Activated T-helper 1 cell treated with Interleukin-2 at 50 U/mL for 16 hours (primary cell): ENCODE data around the gene GNG7.
"Not testable (repeated sequence)": the region's sequence is repeated elsewhere in the genome, so short reads cannot be mapped to it uniquely, and the experiment has no call there.

Experiments
- DNase-seq: peaks from one replicate; pipeline ENCODE4 v3.0.0-alpha.2; 2020; ENCODE audit warnings: low read depth

The GNG7 gene

GRCh38 chr19:2484178-2484937 is 218.1 kb downstream of the GNG7 start:
- DNase-seq = no peak

- no peak for DNase-seq
Measured at GRCh38 chr19:2483484-2484151, 218.9 kb downstream of the GNG7 start.

GRCh38 chr19:2483084-2483483 is 219.4 kb downstream of the GNG7 start:
- no peak for DNase-seq

GRCh38 chr19:2482354-2483038 is 220.0 kb downstream of the GNG7 start:
- DNase-seq = no peak

DNA sequence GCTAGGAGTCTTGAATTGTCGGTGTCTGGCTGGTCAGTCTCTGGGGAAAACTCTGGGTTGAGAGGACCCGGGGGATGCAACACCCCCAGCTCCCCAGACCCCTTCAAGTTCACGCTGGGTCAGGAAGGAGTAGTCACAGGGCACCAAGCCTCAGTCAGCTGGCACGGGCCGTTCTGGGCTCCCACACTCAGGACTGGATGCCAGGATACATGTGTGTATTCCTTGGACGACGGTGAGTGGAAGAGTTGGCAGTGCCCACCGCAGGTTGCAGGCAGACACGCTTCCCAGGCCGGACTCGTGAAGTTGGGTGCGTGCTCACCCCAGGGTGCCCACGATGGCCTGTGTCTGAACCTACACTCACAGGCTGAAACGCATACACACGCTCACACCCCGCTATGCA is 221.0 kb downstream of the GNG7 start:
- DNase-seq = no peak

- no peak for DNase-seq
Measured at GRCh38 chr19:2479556-2480194, 222.8 kb downstream of the GNG7 start.

GRCh38 chr19:2478756-2479555 is 223.5 kb downstream of the GNG7 start:
- peak; percentile 53 for DNase-seq

DNA sequence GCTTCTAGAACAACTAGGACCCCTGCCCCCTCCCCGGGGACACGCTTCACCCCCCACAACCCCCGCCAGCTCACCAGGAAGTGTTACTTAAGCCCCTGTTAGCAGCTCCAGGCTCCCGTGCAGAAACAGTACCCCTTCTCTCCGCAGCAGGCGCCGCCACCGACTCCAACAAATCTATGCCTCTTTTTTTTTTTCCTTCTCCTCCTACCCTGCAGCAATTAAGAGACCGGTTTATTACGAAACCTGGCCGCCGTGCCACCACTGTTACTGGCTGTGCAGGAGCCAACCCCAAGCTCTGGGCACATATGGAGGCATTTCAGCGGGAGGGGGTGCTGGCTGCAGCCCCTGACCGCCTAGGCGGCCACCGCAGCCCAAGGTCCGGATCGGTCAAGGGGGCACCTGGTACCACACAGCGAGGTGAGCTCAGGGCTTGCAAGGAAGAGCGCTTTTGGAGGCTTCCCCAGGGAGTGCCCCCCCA is 224.2 kb downstream of the GNG7 start:
- DNase-seq = peak; percentile 35

- no peak for DNase-seq
Measured at GRCh38 chr19:2477732-2478191, 224.7 kb downstream of the GNG7 start.

DNA sequence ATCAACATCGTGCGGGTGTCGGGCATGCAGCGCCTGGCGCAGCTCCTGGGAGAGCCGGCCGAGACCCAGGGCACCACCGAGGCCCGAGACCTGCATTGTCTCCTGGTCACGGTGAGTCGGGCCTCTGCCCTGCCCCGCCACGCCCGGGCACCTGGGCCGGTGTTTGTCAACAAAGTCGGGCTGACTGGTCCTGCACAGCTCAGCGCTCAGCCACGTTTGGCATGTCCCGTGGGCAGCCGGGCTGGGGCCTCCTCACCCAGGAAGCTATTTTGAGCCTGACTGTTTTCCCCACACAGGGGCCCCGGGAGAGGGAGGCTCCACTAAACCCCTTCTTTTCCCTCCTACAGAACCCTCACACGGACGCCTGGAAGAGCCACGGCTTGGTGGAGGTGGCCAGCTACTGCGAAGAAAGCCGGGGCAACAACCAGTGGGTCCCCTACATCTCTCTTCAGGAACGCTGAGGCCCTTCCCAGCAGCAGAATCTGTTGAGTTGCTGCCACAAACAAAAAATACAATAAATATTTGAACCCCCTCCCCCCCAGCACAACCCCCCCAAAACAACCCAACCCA is 225.3 kb downstream of the GNG7 start:
- no peak for DNase-seq

- DNase-seq = peak; percentile 39
Measured at GRCh38 chr19:2476451-2477140, 225.9 kb downstream of the GNG7 start.

DNA sequence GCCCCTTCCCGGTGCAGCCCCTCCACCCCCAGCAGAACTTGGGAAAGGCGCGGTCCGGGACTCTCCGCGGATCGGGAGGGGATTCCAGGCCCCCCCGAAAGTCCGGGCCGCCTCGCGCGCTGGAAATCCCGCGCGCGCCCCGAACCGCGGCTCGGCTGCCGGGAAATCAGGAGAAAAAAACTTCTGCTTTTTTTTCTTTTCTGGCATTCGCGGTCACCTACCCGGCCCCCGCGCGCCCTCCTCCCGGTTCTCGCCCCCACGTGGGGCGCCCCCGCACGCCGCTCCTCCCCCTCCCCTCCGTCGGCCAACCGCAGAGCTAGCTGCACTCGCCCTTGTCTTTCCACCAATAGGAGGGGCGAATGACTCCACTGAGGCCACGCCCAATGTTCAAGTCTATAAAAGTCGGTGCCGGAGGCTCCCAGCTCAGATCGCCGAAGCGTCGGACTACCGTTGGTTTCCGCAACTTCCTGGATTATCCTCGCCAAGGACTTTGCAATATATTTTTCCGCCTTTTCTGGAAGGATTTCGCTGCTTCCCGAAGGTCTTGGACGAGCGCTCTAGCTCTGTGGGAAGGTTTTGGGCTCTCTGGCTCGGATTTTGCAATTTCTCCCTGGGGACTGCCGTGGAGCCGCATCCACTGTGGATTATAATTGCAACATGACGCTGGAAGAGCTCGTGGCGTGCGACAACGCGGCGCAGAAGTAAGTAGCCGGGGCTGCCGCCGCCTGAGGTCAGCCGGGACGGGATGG is 226.6 kb downstream of the GNG7 start, which contains the start of gene GADD45B:
GADD45B (plus strand) TSS at position 426 of the 749 bp plus-strand sequence; CDS start at position 658, 232 bp downstream.
- peak; percentile 95 for DNase-seq

GRCh38 chr19:2475018-2475701 is 227.3 kb downstream of the GNG7 start:
- peak; percentile 26 for DNase-seq

- DNase-seq = peak; percentile 83
Measured at GRCh38 chr19:2474232-2475017, 228.1 kb downstream of the GNG7 start.

DNA sequence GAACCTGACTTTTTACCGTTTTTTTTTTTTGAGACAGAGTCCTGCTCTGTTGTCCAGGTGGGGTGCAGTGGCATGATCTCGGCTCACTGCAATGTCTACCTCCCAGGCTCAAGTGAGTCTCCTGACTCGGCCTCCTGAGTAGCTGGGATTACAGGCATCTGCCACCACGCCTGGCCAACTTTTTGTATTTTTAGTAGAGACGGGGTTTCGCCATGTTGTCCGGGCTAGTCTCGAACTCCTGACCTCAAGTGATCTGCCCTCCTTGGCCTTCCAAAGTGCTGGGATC is 232.6 kb downstream of the GNG7 start:
- not testable (repeated sequence) for DNase-seq

GRCh38 chr19:2469102-2469914 is 233.2 kb downstream of the GNG7 start:
- DNase-seq = no peak

- no peak for DNase-seq
Measured at GRCh38 chr19:2468596-2468995, 233.9 kb downstream of the GNG7 start.

DNA sequence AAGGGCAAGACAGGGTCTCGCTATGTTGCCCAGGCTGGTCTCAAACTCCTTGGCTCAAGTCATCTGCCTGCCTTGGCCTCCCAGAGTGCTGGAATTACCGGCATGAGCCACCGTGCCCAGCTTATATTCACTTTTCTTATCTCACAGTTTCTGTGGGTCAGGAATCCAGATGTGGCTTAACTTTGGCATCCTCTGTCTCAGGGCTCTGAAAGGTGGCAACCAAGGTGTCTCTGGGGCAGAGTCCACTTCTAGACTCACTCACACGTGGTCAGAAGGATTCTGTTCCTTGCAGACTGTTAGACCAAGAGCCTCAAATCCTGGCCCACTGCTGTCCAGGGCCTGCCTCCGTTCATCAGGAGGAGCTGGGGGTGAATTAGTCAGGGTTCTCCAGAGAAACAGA is 238.1 kb downstream of the GNG7 start:
- DNase-seq = no peak
